Measurements from ENCODE around the gene SLC16A13. TPM values are rescaled to one million over a fixed set of nuclear protein-coding genes. Genes with fewer than 3 reads are reported as not detected.
A peak's percentile ranks its signal among the peaks of the same experiment; 100 is the strongest.

SLC16A13 gene
- total and polyA plus RNA-seq, 2 of the 8 experiments (the other 6 are each of a cell fraction or from before 2014, with no cell fraction given), result 5.4 to 5.8 TPM

DNA sequence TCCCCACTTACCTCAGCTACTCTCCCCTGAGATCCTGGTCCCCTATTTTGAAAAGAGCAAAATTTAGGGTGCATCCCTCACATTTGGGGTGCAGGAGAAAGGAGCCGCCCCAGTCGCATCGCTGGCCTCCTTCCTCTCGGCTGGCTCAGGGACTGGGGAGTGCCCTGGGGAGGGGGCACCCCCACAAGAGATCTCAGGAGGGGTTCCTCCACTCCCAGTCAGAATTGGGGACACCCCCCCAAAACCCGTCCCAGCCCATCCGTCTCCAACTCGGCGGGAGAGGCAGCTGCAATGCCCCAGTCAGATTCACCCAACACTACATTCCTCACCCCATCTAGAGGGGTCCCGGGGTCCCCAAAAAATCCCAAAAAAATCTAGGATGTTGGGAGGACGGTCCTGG lies 16.4 kb upstream of the SLC16A13 start:
- 0 out of 2 replicates have a peak overlapping the region, but pooled peaks have one; percentile 63 for H2AFZ ChIP-seq (ENCODE audit: low read length)
- ChIA-PET CTCF (ENCODE audit: partially characterized antibody) (interaction anchor here (1.0 to 1.6 kb wide), 3 partner anchors 27 to 219 kb away, joined by 3 to 5 read pairs (median 3); no protein-coding TSS in a partner anchor), POLR2A (ENCODE audit: partially characterized antibody) (interaction anchor here (0.9 to 1.9 kb wide), 2 partner anchors 13 to 159 kb away, joined by 3 to 4 read pairs; partner anchors contain the start of gene ASGR1)
- peaks cover 15% of the 10 kb centered on the region for H3K23me2 ChIP-seq (ENCODE audit: low read depth, low read length)
- no peak overlapping the region for H2BK20ac ChIP-seq (ENCODE audit: low read length)
- 61% methylated on average over 6 of the region's 10 CpGs; no CpG with 5 or more reads in 1 of the 2 experiments for WGBS, 2 experiments (ENCODE audit: extremely low coverage in 1 of 2, insufficient coverage in 1 of 2, insufficient read length in 1 of 2, insufficient replicate concordance in 2 of 2, low coverage in 1 of 2, low lambda C conversion rate in 2 of 2, missing lambda C conversion rate in 1 of 2)
- H3K4me1 ChIP-seq (replicated peaks in 1 of 4; ENCODE audit: control insufficient read depth in 3 of 4, insufficient read depth in 4 of 4, low read length in 3 of 4), result peaks cover 0 to 22% (median 10%) of the 10 kb centered on the region in 4 experiments; a peak in 6 of 7 replicates
- FAIRE-seq (no peak), DNase-seq (ENCODE audit: low read depth in 1 of 2, low spot score in 2 of 2) (no peak)
- H4K5ac ChIP-seq (ENCODE audit: insufficient read length, low read depth, low read length), result no peak overlapping the region
- peaks cover 0 to 4% (median 2%) of the 10 kb centered on the region in 4 experiments; a peak in 3 of 8 replicates for H3K36me3 ChIP-seq (ENCODE audit: control insufficient read depth in 2 of 4, insufficient read depth in 4 of 4, low read length in 3 of 4)
- H2BK5ac ChIP-seq (ENCODE audit: low read depth, low read length), result no peak overlapping the region
- no peak overlapping the region for H2BK120ac ChIP-seq (replicated peaks; ENCODE audit: low read depth, low read length)
- peak overlapping the region; percentile 15; the same call in 1 of the 2 replicates for H3K18ac ChIP-seq (ENCODE audit: extremely low read depth, low read length)
- H3K27ac ChIP-seq (ENCODE audit: low read depth, low read length), result no peak overlapping the region
- peak overlapping the region in 1 of 4 experiments; percentile 53; a peak in 2 of 7 replicates for H3K9ac ChIP-seq (replicated peaks in 1 of 4; ENCODE audit: extremely low read depth in 1 of 4, low read depth in 3 of 4, low read length in 3 of 4)
- H3K23ac ChIP-seq (ENCODE audit: insufficient read length), result no peak overlapping the region
- no peak overlapping the region for H3K14ac ChIP-seq (ENCODE audit: insufficient read length)
- H4K20me1 ChIP-seq (replicated peaks in 1 of 2; ENCODE audit: control insufficient read depth in 1 of 2, insufficient read depth in 2 of 2, low read length in 2 of 2), result no peaks in the 10 kb centered on the region
- H3K9me3 ChIP-seq (ENCODE audit: insufficient read depth in 2 of 2, low read depth in 1 of 2, low read length in 1 of 2), result no peaks in the 10 kb centered on the region
- H4K91ac ChIP-seq (replicated peaks; ENCODE audit: insufficient read length, low read length), result no peak overlapping the region
- peak overlapping the region; percentile 67 to 73; a peak in 2 of 4 replicates for H3K4me2 ChIP-seq (ENCODE audit: insufficient read depth in 1 of 2, low read depth in 2 of 2, low read length in 2 of 2)
- H3K4me3 ChIP-seq (ENCODE audit: extremely low read depth in 1 of 4, insufficient read depth in 2 of 4, low read depth in 3 of 4, low read length in 4 of 4), result no peak overlapping the region
- H3K4ac ChIP-seq (replicated peaks; ENCODE audit: insufficient read length, low read depth, low read length), result no peak overlapping the region
- H3K56ac ChIP-seq (replicated peaks; ENCODE audit: insufficient read length, low read depth, low read length), result no peak overlapping the region
- peak overlapping the region; percentile 94 for H4K8ac ChIP-seq (ENCODE audit: extremely low read depth, insufficient read depth, low read length)
- H3K27me3 ChIP-seq (replicated peaks in 1 of 4; ENCODE audit: control insufficient read depth in 3 of 4, extremely low read depth in 1 of 4, insufficient read depth in 3 of 4, low read length in 3 of 4), result peaks cover 0 to 16% (median 12%) of the 10 kb centered on the region in 4 experiments; a peak in 6 of 7 replicates
- H3K79me2 ChIP-seq (ENCODE audit: control insufficient read depth in 1 of 2, insufficient read depth in 2 of 2, low read length in 2 of 2), result no peaks in the 10 kb centered on the region
- no peak overlapping the region for H2BK15ac ChIP-seq (ENCODE audit: low read length)
- H2BK12ac ChIP-seq (ENCODE audit: low read depth, low read length), result no peak overlapping the region
- H3K79me1 ChIP-seq (ENCODE audit: low read depth, low read length), result no peaks in the 10 kb centered on the region
- no peak overlapping the region for H2AK5ac ChIP-seq (ENCODE audit: low read depth, low read length)
- TF ChIP-seq BRCA1 (IDR thresholded peaks at IDR 0.05; ENCODE audit: low read depth, low read length), result no peak
- no peak for TF ChIP-seq CREB1 (IDR thresholded peaks at IDR 0.05)
- TF ChIP-seq CHD2 (IDR thresholded peaks at IDR 0.05; ENCODE audit: low read length), result no peak
- TF ChIP-seq HDAC2 (IDR thresholded peaks at IDR 0.05; ENCODE audit: borderline replicate concordance in 1 of 2, low read depth in 2 of 2, low read length in 2 of 2), result no peak
- TF ChIP-seq, protein P1, sequence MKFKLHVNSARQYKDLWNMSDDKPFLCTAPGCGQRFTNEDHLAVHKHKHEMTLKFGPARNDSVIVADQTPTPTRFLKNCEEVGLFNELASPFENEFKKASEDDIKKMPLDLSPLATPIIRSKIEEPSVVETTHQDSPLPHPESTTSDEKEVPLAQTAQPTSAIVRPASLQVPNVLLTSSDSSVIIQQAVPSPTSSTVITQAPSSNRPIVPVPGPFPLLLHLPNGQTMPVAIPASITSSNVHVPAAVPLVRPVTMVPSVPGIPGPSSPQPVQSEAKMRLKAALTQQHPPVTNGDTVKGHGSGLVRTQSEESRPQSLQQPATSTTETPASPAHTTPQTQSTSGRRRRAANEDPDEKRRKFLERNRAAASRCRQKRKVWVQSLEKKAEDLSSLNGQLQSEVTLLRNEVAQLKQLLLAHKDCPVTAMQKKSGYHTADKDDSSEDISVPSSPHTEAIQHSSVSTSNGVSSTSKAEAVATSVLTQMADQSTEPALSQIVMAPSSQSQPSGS (IDR thresholded peaks at IDR 0.05; ENCODE audit: low read length), result no peak
- TF ChIP-seq BACH1 (IDR thresholded peaks at IDR 0.05; ENCODE audit: low read length), result no peak
- TF ChIP-seq, protein P2, sequence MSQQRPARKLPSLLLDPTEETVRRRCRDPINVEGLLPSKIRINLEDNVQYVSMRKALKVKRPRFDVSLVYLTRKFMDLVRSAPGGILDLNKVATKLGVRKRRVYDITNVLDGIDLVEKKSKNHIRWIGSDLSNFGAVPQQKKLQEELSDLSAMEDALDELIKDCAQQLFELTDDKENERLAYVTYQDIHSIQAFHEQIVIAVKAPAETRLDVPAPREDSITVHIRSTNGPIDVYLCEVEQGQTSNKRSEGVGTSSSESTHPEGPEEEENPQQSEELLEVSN (IDR thresholded peaks at IDR 0.05), result no peak
- TF ChIP-seq KDM4A (IDR thresholded peaks at IDR 0.05; ENCODE audit: low read depth, low read length, severe bottlenecking), result no peak
- TF ChIP-seq NRF1 (IDR thresholded peaks at IDR 0.05; ENCODE audit: low read depth, low read length), result no peak

All from H1 (cell line).